Measurements from ENCODE around the gene IRX6.

IRX6 gene

GRCh38 chr16:55324285-55325079 lies 479 bp downstream of the IRX6 start:
- no peak for DNase-seq

- no peak for DNase-seq
Measured at GRCh38 chr16:55325080-55325447, 1.1 kb downstream of the IRX6 start.

GRCh38 chr16:55325458-55326109 lies 1.6 kb downstream of the IRX6 start:
- no peak for DNase-seq

- no peak for DNase-seq
Measured at GRCh38 chr16:55326261-55327092, 2.5 kb downstream of the IRX6 start.

GRCh38 chr16:55328611-55329569 lies 4.9 kb downstream of the IRX6 start:
- no peak for DNase-seq

- DNase-seq: no peak
Measured at GRCh38 chr16:55329791-55330428, 5.9 kb downstream of the IRX6 start.

- no peak for DNase-seq
Measured at GRCh38 chr16:55330781-55331647, 7.0 kb downstream of the IRX6 start.

GRCh38 chr16:55331648-55332185 lies 7.7 kb downstream of the IRX6 start:
- no peak for DNase-seq

- DNase-seq: no peak
Measured at GRCh38 chr16:55333684-55334083, 9.7 kb downstream of the IRX6 start.

GRCh38 chr16:55338646-55339045 lies 14.6 kb downstream of the IRX6 start:
- DNase-seq: no peak

GRCh38 chr16:55340445-55340844 lies 16.4 kb downstream of the IRX6 start:
- DNase-seq: no peak

- DNase-seq: no peak
Measured at GRCh38 chr16:55341681-55342080, 17.7 kb downstream of the IRX6 start.

- no peak for DNase-seq
Measured at GRCh38 chr16:55346475-55346874, 22.5 kb downstream of the IRX6 start.

GRCh38 chr16:55349867-55350266 lies 25.9 kb downstream of the IRX6 start:
- no peak for DNase-seq

GRCh38 chr16:55350984-55351383 lies 27.0 kb downstream of the IRX6 start:
- no peak for DNase-seq

GRCh38 chr16:55351936-55352335 lies 27.9 kb downstream of the IRX6 start:
- DNase-seq: no peak

- no peak for DNase-seq
Measured at GRCh38 chr16:55357241-55357640, 33.2 kb downstream of the IRX6 start.

GRCh38 chr16:55359946-55360345 lies 35.9 kb downstream of the IRX6 start:
- DNase-seq: no peak

GRCh38 chr16:55364811-55365210 lies 40.8 kb downstream of the IRX6 start:
- DNase-seq: no peak

- DNase-seq: no peak
Measured at GRCh38 chr16:55367301-55367811, 43.4 kb downstream of the IRX6 start.
